ENCODE measurements around the gene TAF11. TPM values are rescaled to one million over a fixed set of nuclear protein-coding genes. Genes with fewer than 3 reads are reported as not detected.
"Not testable (repeated sequence)": the region's sequence is repeated elsewhere in the genome, so short reads cannot be mapped to it uniquely, and the experiment has no call there.

Gene TAF11
- total and polyA plus RNA-seq, 9 donors: 44.6 to 51.6 (median 46.3) TPM

- Histone ChIP-seq H3K4me3 (ENCODE audit: low read length) (no peak overlapping the region), H3K27ac (ENCODE audit: low read length) (no peak overlapping the region), H3K27me3 (ENCODE audit: control insufficient read depth, insufficient read depth, low read length) (no peaks in the 10 kb centered on the region), H3K36me3 (ENCODE audit: control insufficient read depth, insufficient read depth, low read length) (no peaks in the 10 kb centered on the region), H3K9me3 (replicated peaks; ENCODE audit: control insufficient read depth, low read depth, low read length) (no peaks in the 10 kb centered on the region), H3K4me1 (ENCODE audit: control insufficient read depth, insufficient read depth, low read length) (peaks cover 11% of the 10 kb centered on the region)
- no peak for DNase-seq
- WGBS (ENCODE audit: insufficient coverage): 94% methylated on average over 2 of the region's 2 CpGs
Observed at GRCh38 chr6:34891296-34891695, 3.5 kb upstream of the TAF11 start.

- Histone ChIP-seq H3K36me3 (ENCODE audit: control insufficient read depth, insufficient read depth, low read length) (no peaks in the 10 kb centered on the region), H3K27me3 (ENCODE audit: control insufficient read depth, insufficient read depth, low read length) (no peaks in the 10 kb centered on the region), H3K4me1 (ENCODE audit: control insufficient read depth, insufficient read depth, low read length) (peaks cover 11% of the 10 kb centered on the region), H3K9me3 (replicated peaks; ENCODE audit: control insufficient read depth, low read depth, low read length) (no peaks in the 10 kb centered on the region), H3K4me3 (ENCODE audit: low read length) (peak overlapping the region; percentile 85), H3K27ac (ENCODE audit: low read length) (no peak overlapping the region)
- peak; percentile 32 for DNase-seq
- 16% methylated on average over 3 of the region's 7 CpGs for WGBS (ENCODE audit: insufficient coverage)
Observed at GRCh38 chr6:34890533-34890925, 2.7 kb upstream of the TAF11 start.

GRCh38 chr6:34888874-34889555, 1.2 kb upstream of the TAF11 start, which contains the start of gene ANKS1A:
Gene ANKS1A (plus strand): TSS chr6:34889255. CDS start chr6:34889403, 148 bp downstream.
- Histone ChIP-seq H3K27me3 (ENCODE audit: control insufficient read depth, insufficient read depth, low read length) (no peaks in the 10 kb centered on the region), H3K27ac (ENCODE audit: low read length) (peak within 1 kb of the TSS; percentile 92), H3K9me3 (replicated peaks; ENCODE audit: control insufficient read depth, low read depth, low read length) (no peaks in the 10 kb centered on the region), H3K4me1 (ENCODE audit: control insufficient read depth, insufficient read depth, low read length) (peaks cover 11% of the 10 kb centered on the region), H3K36me3 (ENCODE audit: control insufficient read depth, insufficient read depth, low read length) (no peaks in the 10 kb centered on the region), H3K4me3 (ENCODE audit: low read length) (peak within 1 kb of the TSS; percentile 85)
- WGBS (ENCODE audit: insufficient coverage): under 1% methylated on average over 54 of the region's 60 CpGs
- DNase-seq: peak; percentile 85

- Histone ChIP-seq H3K9me3 (replicated peaks; ENCODE audit: control insufficient read depth, low read depth, low read length) (no peaks in the 10 kb centered on the region), H3K36me3 (ENCODE audit: control insufficient read depth, insufficient read depth, low read length) (no peaks in the 10 kb centered on the region), H3K4me1 (ENCODE audit: control insufficient read depth, insufficient read depth, low read length) (peaks cover 11% of the 10 kb centered on the region), H3K4me3 (ENCODE audit: low read length) (peak overlapping the region; percentile 85), H3K27ac (ENCODE audit: low read length) (peak overlapping the region; percentile 92), H3K27me3 (ENCODE audit: control insufficient read depth, insufficient read depth, low read length) (no peaks in the 10 kb centered on the region)
- no peak for DNase-seq
- WGBS (ENCODE audit: insufficient coverage): 0% methylated on average over 1 of the region's 5 CpGs
Observed at GRCh38 chr6:34888514-34888856, 643 bp upstream of the TAF11 start.

- not testable (repeated sequence) for H3K36me3 ChIP-seq (ENCODE audit: control insufficient read depth, insufficient read depth, low read length); H3K27ac ChIP-seq (ENCODE audit: low read length); DNase-seq; H3K4me3 ChIP-seq (ENCODE audit: low read length); H3K9me3 ChIP-seq (replicated peaks; ENCODE audit: control insufficient read depth, low read depth, low read length); H3K27me3 ChIP-seq (ENCODE audit: control insufficient read depth, insufficient read depth, low read length)
- 94% methylated on average over 15 of the region's 15 CpGs for WGBS (ENCODE audit: insufficient coverage)
- H3K4me1 ChIP-seq (ENCODE audit: control insufficient read depth, insufficient read depth, low read length): peaks cover 11% of the 10 kb centered on the region
Observed at GRCh38 chr6:34885837-34886236, 2.0 kb downstream of the TAF11 start.

- Histone ChIP-seq H3K27ac (ENCODE audit: low read length) (no peak overlapping the region), H3K4me3 (ENCODE audit: low read length) (no peak overlapping the region), H3K4me1 (ENCODE audit: control insufficient read depth, insufficient read depth, low read length) (peaks cover 8% of the 10 kb centered on the region), H3K9me3 (replicated peaks; ENCODE audit: control insufficient read depth, low read depth, low read length) (no peaks in the 10 kb centered on the region), H3K36me3 (ENCODE audit: control insufficient read depth, insufficient read depth, low read length) (no peaks in the 10 kb centered on the region), H3K27me3 (ENCODE audit: control insufficient read depth, insufficient read depth, low read length) (no peaks in the 10 kb centered on the region)
- DNase-seq: no peak
- WGBS (ENCODE audit: insufficient coverage): no CpG with 5 or more reads among the region's 2 CpGs
Observed at GRCh38 chr6:34884996-34885395, 2.8 kb downstream of the TAF11 start.

GRCh38 chr6:34884073-34884472, 3.8 kb downstream of the TAF11 start:
- H3K27ac ChIP-seq (ENCODE audit: low read length); H3K4me3 ChIP-seq (ENCODE audit: low read length); DNase-seq; H3K4me1 ChIP-seq (ENCODE audit: control insufficient read depth, insufficient read depth, low read length); H3K9me3 ChIP-seq (replicated peaks; ENCODE audit: control insufficient read depth, low read depth, low read length); H3K27me3 ChIP-seq (ENCODE audit: control insufficient read depth, insufficient read depth, low read length); H3K36me3 ChIP-seq (ENCODE audit: control insufficient read depth, insufficient read depth, low read length): not testable (repeated sequence)
- WGBS (ENCODE audit: insufficient coverage): no CpG with 5 or more reads among the region's 1 CpG

GRCh38 chr6:34877869-34878485, 9.9 kb downstream of the TAF11 start:
- H3K9me3 ChIP-seq (replicated peaks; ENCODE audit: control insufficient read depth, low read depth, low read length): no peaks in the 10 kb centered on the region
- H3K4me1 ChIP-seq (ENCODE audit: control insufficient read depth, insufficient read depth, low read length): no peaks in the 10 kb centered on the region
- no peak overlapping the region for H3K27ac ChIP-seq (ENCODE audit: low read length)
- H3K4me3 ChIP-seq (ENCODE audit: low read length): no peak overlapping the region
- WGBS (ENCODE audit: insufficient coverage): 93% methylated on average over 3 of the region's 5 CpGs
- no peaks in the 10 kb centered on the region for H3K27me3 ChIP-seq (ENCODE audit: control insufficient read depth, insufficient read depth, low read length)
- no peak for DNase-seq
- peaks cover 46% of the 10 kb centered on the region for H3K36me3 ChIP-seq (ENCODE audit: control insufficient read depth, insufficient read depth, low read length)

GRCh38 chr6:34877259-34877658, 10.6 kb downstream of the TAF11 start:
- H3K36me3 ChIP-seq (ENCODE audit: control insufficient read depth, insufficient read depth, low read length): peaks cover 52% of the 10 kb centered on the region
- no peaks in the 10 kb centered on the region for H3K27me3 ChIP-seq (ENCODE audit: control insufficient read depth, insufficient read depth, low read length)
- no CpG with 5 or more reads among the region's 1 CpG for WGBS (ENCODE audit: insufficient coverage)
- H3K4me3 ChIP-seq (ENCODE audit: low read length): no peak overlapping the region
- H3K27ac ChIP-seq (ENCODE audit: low read length): no peak overlapping the region
- DNase-seq: no peak
- H3K9me3 ChIP-seq (replicated peaks; ENCODE audit: control insufficient read depth, low read depth, low read length): no peaks in the 10 kb centered on the region
- H3K4me1 ChIP-seq (ENCODE audit: control insufficient read depth, insufficient read depth, low read length): no peaks in the 10 kb centered on the region

- no peak for DNase-seq
- Histone ChIP-seq H3K27ac (ENCODE audit: low read length) (no peak overlapping the region), H3K36me3 (ENCODE audit: control insufficient read depth, insufficient read depth, low read length) (peaks cover 60% of the 10 kb centered on the region), H3K27me3 (ENCODE audit: control insufficient read depth, insufficient read depth, low read length) (no peaks in the 10 kb centered on the region), H3K4me3 (ENCODE audit: low read length) (no peak overlapping the region), H3K4me1 (ENCODE audit: control insufficient read depth, insufficient read depth, low read length) (no peaks in the 10 kb centered on the region), H3K9me3 (replicated peaks; ENCODE audit: control insufficient read depth, low read depth, low read length) (no peaks in the 10 kb centered on the region)
- WGBS (ENCODE audit: insufficient coverage): no CpG with 5 or more reads among the region's 3 CpGs
Observed at GRCh38 chr6:34876472-34876871, 11.4 kb downstream of the TAF11 start.

All from muscle of leg (tissue), 11 donors.